Measurements from ENCODE around the gene SSR1. TPM values are rescaled to one million over a fixed set of nuclear protein-coding genes. Genes with fewer than 3 reads are reported as not detected.

The SSR1 gene
- total RNA-seq, 1 donor from 2014 or later = 289 TPM

DNA sequence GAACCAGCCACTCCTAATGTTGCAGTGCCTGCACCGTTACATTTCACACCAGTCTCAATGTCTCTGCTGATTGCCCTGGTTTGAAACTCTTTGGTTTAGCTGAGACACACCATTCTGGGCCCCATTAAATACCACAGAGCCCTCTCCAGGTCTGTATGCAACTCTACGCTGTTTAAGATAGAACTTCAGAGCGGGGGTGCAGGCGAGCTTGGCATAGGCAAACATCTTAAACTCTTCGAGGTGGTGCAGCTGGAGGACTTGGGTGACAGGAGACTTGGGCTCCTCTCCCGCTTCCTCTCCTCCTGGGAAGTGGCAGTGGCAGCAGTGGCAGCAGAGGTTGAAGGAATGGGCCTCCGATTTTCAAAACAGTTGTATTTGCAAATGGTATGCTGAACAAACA lies 18.5 kb upstream of the SSR1 start:
- H3K4me3 Mint-ChIP-seq (ENCODE audit: unreplicated experiment) = no peak overlapping the region
- H2AFZ ChIP-seq (ENCODE audit: low read depth, low read length) = no peak overlapping the region
- no peaks in the 10 kb centered on the region for H3K36me3 ChIP-seq (ENCODE audit: insufficient read depth, low read length)
- TF ChIP-seq, protein P1, sequence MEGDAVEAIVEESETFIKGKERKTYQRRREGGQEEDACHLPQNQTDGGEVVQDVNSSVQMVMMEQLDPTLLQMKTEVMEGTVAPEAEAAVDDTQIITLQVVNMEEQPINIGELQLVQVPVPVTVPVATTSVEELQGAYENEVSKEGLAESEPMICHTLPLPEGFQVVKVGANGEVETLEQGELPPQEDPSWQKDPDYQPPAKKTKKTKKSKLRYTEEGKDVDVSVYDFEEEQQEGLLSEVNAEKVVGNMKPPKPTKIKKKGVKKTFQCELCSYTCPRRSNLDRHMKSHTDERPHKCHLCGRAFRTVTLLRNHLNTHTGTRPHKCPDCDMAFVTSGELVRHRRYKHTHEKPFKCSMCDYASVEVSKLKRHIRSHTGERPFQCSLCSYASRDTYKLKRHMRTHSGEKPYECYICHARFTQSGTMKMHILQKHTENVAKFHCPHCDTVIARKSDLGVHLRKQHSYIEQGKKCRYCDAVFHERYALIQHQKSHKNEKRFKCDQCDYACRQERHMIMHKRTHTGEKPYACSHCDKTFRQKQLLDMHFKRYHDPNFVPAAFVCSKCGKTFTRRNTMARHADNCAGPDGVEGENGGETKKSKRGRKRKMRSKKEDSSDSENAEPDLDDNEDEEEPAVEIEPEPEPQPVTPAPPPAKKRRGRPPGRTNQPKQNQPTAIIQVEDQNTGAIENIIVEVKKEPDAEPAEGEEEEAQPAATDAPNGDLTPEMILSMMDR (IDR thresholded peaks at IDR 0.05; ENCODE audit: insufficient read depth, low read depth, low read length) = no peak
- no peak for TF ChIP-seq EZH2 (IDR thresholded peaks at IDR 0.05; ENCODE audit: insufficient read depth, low read length)
- no peak overlapping the region for H3K4me2 ChIP-seq (ENCODE audit: low read length)
- H3K79me2 ChIP-seq (ENCODE audit: insufficient read depth, low read length) = no peaks in the 10 kb centered on the region
- no peak for DNase-seq (ENCODE audit: low read depth)
- H3K27ac Mint-ChIP-seq (ENCODE audit: unreplicated experiment) = no peak overlapping the region
- peaks cover 4% of the 10 kb centered on the region for H3K27me3 Mint-ChIP-seq (ENCODE audit: low read depth, unreplicated experiment)
- H3K9ac ChIP-seq (ENCODE audit: low read length) = no peak overlapping the region
- H3K36me3 Mint-ChIP-seq (ENCODE audit: low read depth, unreplicated experiment) = no peaks in the 10 kb centered on the region
- H3K27me3 ChIP-seq (ENCODE audit: insufficient read depth, low read length) = no peaks in the 10 kb centered on the region
- no peaks in the 10 kb centered on the region for H3K4me1 ChIP-seq (ENCODE audit: insufficient read depth, low read length)
- peaks cover 3% of the 10 kb centered on the region for H3K9me3 Mint-ChIP-seq (ENCODE audit: unreplicated experiment)
- no peak overlapping the region for H3K27ac ChIP-seq (ENCODE audit: low read depth, low read length)
- no peak for FAIRE-seq
- no peaks in the 10 kb centered on the region for H4K20me1 ChIP-seq (ENCODE audit: insufficient read depth, low read length)
- H3K4me1 Mint-ChIP-seq (ENCODE audit: low read depth, unreplicated experiment) = peaks cover 3% of the 10 kb centered on the region
- no peaks in the 10 kb centered on the region for H3K9me3 ChIP-seq (ENCODE audit: insufficient read depth, low read depth, low read length)
- no peak overlapping the region for H3K4me3 ChIP-seq (ENCODE audit: insufficient read depth, low read depth, low read length)

DNA sequence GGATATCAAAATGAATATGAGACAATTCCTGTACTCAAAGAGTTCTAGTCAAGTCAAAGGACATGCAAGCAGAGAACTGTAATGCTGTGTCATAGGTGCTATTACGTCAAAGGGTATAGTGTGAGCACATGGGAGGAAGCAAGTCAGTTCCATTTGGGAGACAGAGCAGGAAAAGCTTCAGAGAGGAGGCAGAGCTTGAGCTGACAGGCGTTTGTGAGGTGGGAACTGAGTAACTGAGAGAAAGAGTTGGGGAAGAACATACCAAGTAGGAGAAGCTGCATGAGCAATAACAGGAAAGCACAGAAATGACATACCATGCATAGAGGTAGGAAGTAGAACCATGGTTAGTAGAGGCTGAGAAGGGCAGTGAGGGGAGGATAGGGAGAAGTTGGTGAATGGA lies 15.2 kb upstream of the SSR1 start:
- Mint-ChIP-seq H3K36me3 (ENCODE audit: low read depth, unreplicated experiment) (no peaks in the 10 kb centered on the region), H3K9me3 (ENCODE audit: unreplicated experiment) (peaks cover 3% of the 10 kb centered on the region), H3K4me3 (ENCODE audit: unreplicated experiment) (no peak overlapping the region), H3K27me3 (ENCODE audit: low read depth, unreplicated experiment) (peaks cover 4% of the 10 kb centered on the region), H3K27ac (ENCODE audit: unreplicated experiment) (no peak overlapping the region), H3K4me1 (ENCODE audit: low read depth, unreplicated experiment) (peaks cover 3% of the 10 kb centered on the region)
- no peaks in the 10 kb centered on the region for H4K20me1 ChIP-seq (ENCODE audit: insufficient read depth, low read length)
- TF ChIP-seq EZH2 (IDR thresholded peaks at IDR 0.05; ENCODE audit: insufficient read depth, low read length) = no peak
- TF ChIP-seq, protein P1 (IDR thresholded peaks at IDR 0.05; ENCODE audit: insufficient read depth, low read depth, low read length) = no peak
- no peaks in the 10 kb centered on the region for H3K36me3 ChIP-seq (ENCODE audit: insufficient read depth, low read length)
- H3K27ac ChIP-seq (ENCODE audit: low read depth, low read length) = no peak overlapping the region
- no peak for DNase-seq (ENCODE audit: low read depth)
- no peak overlapping the region for H2AFZ ChIP-seq (ENCODE audit: low read depth, low read length)
- H3K4me1 ChIP-seq (ENCODE audit: insufficient read depth, low read length) = no peaks in the 10 kb centered on the region
- H3K27me3 ChIP-seq (ENCODE audit: insufficient read depth, low read length) = no peaks in the 10 kb centered on the region
- H3K79me2 ChIP-seq (ENCODE audit: insufficient read depth, low read length) = no peaks in the 10 kb centered on the region
- no peak overlapping the region for H3K9ac ChIP-seq (ENCODE audit: low read length)
- no peak overlapping the region for H3K4me3 ChIP-seq (ENCODE audit: insufficient read depth, low read depth, low read length)
- H3K9me3 ChIP-seq (ENCODE audit: insufficient read depth, low read depth, low read length) = no peaks in the 10 kb centered on the region
- H3K4me2 ChIP-seq (ENCODE audit: low read length) = no peak overlapping the region
- no peak for FAIRE-seq

DNA sequence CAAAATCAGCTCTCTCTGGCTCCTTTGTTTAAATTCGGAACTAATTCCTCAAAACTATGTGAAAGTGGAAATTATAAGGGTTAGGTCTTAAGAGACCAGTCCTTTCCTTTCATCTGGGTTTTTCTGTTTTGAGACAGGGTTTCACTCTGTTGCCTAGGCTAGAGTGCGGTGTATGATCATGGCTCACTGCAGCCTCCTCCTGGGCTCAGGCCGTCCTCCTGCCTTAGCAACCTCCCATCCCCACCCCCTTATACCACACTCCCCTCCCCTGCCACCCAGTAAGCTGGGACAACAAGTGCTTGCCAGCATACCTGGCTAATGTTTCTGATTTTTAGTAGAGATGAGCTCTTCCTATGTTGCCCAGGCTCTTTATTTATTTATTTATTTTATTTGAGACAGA lies 12.8 kb upstream of the SSR1 start:
- H2AFZ ChIP-seq (ENCODE audit: low read depth, low read length) = no peak overlapping the region
- Mint-ChIP-seq H3K27me3 (ENCODE audit: low read depth, unreplicated experiment) (peaks cover 3% of the 10 kb centered on the region), H3K27ac (ENCODE audit: unreplicated experiment) (no peak overlapping the region), H3K36me3 (ENCODE audit: low read depth, unreplicated experiment) (no peaks in the 10 kb centered on the region), H3K4me1 (ENCODE audit: low read depth, unreplicated experiment) (no peaks in the 10 kb centered on the region), H3K4me3 (ENCODE audit: unreplicated experiment) (no peak overlapping the region), H3K9me3 (ENCODE audit: unreplicated experiment) (peaks cover 3% of the 10 kb centered on the region)
- H3K79me2 ChIP-seq (ENCODE audit: insufficient read depth, low read length) = no peaks in the 10 kb centered on the region
- DNase-seq (ENCODE audit: low read depth) = no peak
- H3K27me3 ChIP-seq (ENCODE audit: insufficient read depth, low read length) = no peaks in the 10 kb centered on the region
- no peaks in the 10 kb centered on the region for H3K36me3 ChIP-seq (ENCODE audit: insufficient read depth, low read length)
- FAIRE-seq = no peak
- H3K4me3 ChIP-seq (ENCODE audit: insufficient read depth, low read depth, low read length) = no peak overlapping the region
- no peak overlapping the region for H3K9ac ChIP-seq (ENCODE audit: low read length)
- H3K4me1 ChIP-seq (ENCODE audit: insufficient read depth, low read length) = no peaks in the 10 kb centered on the region
- no peak overlapping the region for H3K27ac ChIP-seq (ENCODE audit: low read depth, low read length)
- H4K20me1 ChIP-seq (ENCODE audit: insufficient read depth, low read length) = no peaks in the 10 kb centered on the region
- H3K9me3 ChIP-seq (ENCODE audit: insufficient read depth, low read depth, low read length) = no peaks in the 10 kb centered on the region
- H3K4me2 ChIP-seq (ENCODE audit: low read length) = no peak overlapping the region
- TF ChIP-seq EZH2 (IDR thresholded peaks at IDR 0.05; ENCODE audit: insufficient read depth, low read length) = no peak
- TF ChIP-seq, protein P1 (IDR thresholded peaks at IDR 0.05; ENCODE audit: insufficient read depth, low read depth, low read length) = no peak

All from astrocyte (in vitro differentiated cells and primary cell).